Retina (tissue), 1 donor: ENCODE measurements around the gene DNAJC19.
A peak's percentile ranks its signal among the peaks of the same experiment; 100 is the strongest.
"Not testable (repeated sequence)": the region's sequence is repeated elsewhere in the genome, so short reads cannot be mapped to it uniquely, and the experiment has no call there.

Source experiments
- DNase-seq: peaks from one replicate; pipeline ENCODE4 v3.0.0-alpha.2; 2016

Gene DNAJC19

GRCh38 chr3:180989291-180990163 is at the start of gene DNAJC19:
Gene DNAJC19, minus strand, starts transcription at chr3:180989736. Its CDS starts 134 bp downstream, at chr3:180989602.
- DNase-seq: peak; percentile 94

DNA sequence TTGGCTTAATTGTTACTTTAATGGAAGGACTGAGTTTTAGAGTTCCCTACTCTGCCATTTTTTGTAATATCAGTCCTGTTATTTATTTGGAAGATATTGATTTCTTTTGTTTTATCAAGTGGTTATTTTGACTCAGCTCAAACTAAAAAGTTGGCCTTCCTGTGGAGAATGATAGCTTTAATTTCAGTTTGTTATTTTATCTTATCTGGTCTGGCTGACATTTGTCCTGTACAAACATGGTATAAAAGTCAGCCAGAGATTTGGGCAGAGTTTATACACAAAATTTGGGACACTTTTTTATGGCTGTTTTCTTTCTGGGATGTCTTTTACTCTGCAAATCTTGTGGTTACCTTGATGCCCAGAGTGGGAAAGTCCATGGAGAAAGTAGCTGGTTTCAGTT is 41.4 kb upstream of the DNAJC19 start:
- no peak for DNase-seq

DNA sequence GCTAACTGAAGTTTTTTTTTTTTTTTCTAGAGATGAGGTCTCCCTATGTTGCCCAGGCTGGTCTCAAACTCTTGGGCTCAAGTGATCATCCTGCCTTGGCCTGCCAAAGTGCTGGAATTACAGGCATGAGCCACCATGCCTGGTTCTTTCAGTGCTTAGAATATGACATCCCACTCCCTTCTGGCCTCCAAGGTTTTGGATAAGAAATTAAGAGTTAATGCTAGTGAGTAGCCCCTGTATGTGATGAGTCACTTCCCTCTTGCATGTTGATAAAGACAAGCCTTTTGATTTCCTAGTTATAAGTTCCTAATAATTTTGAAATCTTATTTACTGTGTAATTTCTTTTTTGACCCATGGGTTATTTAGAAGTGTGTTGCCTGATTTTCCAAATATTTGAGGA is 35.7 kb upstream of the DNAJC19 start:
- no peak for DNase-seq

GRCh38 chr3:181017690-181018089 is 28.2 kb upstream of the DNAJC19 start:
- no peak for DNase-seq

GRCh38 chr3:181009225-181009624 is 19.7 kb upstream of the DNAJC19 start:
- DNase-seq: no peak

- DNase-seq: no peak
Observed at GRCh38 chr3:181008796-181009195, 19.3 kb upstream of the DNAJC19 start.

GRCh38 chr3:181007262-181007661 is 17.7 kb upstream of the DNAJC19 start:
- DNase-seq: no peak

- DNase-seq: no peak
Observed at GRCh38 chr3:181006541-181006940, 17.0 kb upstream of the DNAJC19 start.

GRCh38 chr3:181003469-181003868 is 13.9 kb upstream of the DNAJC19 start:
- not testable (repeated sequence) for DNase-seq

- not testable (repeated sequence) for DNase-seq
Observed at GRCh38 chr3:181002331-181002730, 12.8 kb upstream of the DNAJC19 start.

DNA sequence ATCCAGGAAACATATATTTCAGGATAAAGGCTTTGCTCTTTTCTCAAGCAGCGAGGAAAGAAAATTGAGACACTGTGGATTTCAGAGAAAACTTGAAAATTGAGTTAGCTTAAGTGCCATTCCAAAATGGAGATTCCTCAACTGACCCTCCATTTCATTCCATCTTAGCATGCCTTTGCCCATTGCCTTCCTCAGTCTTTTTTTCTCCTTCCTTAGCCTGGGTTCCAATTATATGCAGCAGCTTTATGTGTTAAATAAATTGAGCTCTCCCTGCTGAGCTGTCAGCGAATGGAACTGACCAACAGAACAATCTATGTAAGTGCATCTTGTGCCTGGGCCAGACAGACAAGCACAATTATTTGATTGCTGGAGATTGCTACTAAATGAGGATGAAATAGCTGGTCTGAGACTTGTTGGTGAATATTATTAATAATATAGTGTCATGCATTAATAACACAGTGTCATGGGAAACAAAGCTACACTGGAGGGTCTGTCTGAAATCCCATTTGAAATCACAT is 6.9 kb upstream of the DNAJC19 start:
- DNase-seq: no peak

- no peak for DNase-seq
Observed at GRCh38 chr3:180990505-180990904, 969 bp upstream of the DNAJC19 start.

DNA sequence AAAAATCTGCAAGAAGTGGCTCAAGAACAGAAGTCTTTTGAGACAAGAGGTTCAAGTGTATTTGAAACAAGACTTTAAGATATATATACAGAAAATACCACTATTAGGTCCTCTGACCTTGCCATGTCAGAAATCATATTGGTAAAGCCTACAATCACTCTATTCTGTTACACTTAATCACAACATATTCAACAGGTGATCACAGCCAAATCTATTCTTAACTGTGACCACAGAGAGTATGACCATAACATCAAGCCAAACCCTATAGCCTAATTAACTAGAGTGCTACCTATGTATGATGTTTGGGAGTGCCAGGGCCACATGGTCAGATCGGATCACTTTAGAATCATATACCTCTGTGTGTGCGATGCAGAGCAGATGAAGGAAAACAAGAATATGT is 2.2 kb downstream of the DNAJC19 start:
- no peak for DNase-seq

- DNase-seq: not testable (repeated sequence)
Observed at GRCh38 chr3:180986366-180986765, 3.2 kb downstream of the DNAJC19 start.

- DNase-seq: no peak
Observed at GRCh38 chr3:180983136-180983535, 6.4 kb downstream of the DNAJC19 start.

DNA sequence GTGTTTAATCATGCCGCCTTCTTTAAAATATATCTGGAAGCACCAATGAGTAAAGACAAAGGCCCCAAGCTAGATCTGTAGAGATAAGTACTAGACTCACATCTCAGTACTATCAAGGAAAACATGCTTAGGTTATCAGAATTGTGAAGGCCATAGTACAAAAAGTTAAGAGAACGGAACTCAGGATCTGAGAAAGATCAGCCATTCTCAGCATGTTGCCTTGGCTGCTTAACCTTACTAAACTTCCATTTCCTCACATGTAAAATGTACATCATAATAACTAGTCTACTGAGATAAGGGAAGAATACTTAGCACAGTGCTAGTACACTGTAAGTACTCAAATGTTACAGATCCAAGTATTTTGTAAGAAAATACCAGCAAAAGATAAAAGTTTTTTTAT is 7.6 kb downstream of the DNAJC19 start:
- no peak for DNase-seq

DNA sequence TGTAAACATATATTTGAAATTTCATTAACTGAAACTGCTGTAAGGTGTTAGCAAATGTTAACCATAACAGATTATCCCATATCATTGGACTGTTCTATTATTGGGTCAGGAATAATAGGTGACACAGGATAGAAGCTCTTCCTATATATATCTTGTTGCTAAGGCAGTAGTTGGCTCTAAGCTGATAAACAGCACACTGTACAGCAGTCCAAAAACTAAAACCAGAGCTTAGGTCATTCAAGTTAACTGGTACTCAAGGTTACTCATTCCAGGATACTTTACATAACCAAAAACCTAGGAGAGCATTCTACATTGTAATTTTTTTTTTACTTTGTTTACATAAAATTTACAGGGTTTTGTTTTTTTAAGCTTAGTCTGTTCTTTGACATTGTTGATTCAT is 8.9 kb downstream of the DNAJC19 start:
- no peak for DNase-seq

- no peak for DNase-seq
Observed at GRCh38 chr3:180979961-180980360, 9.6 kb downstream of the DNAJC19 start.

DNA sequence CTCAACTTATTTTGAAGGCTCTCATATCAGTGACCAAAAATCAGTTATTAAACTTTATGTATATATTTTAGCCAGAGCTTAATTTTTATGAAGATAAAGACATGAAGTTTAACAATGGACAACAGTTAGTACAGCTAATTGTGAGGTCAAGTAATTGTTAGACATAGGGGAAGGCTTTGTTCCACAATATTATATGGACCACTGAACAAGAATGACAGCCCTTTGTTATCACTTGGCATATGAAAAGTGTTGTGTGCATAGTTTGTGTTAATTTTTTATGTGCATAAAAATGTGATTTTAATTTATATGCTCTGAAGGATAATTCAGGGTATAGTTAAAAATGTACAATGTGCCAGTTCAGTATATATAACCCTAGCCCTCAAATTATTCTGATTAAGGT is 12.0 kb downstream of the DNAJC19 start:
- peak; percentile 59 for DNase-seq

- no peak for DNase-seq
Observed at GRCh38 chr3:180974286-180974685, 15.2 kb downstream of the DNAJC19 start.

GRCh38 chr3:180973543-180973942 is 16.0 kb downstream of the DNAJC19 start:
- DNase-seq: no peak

DNA sequence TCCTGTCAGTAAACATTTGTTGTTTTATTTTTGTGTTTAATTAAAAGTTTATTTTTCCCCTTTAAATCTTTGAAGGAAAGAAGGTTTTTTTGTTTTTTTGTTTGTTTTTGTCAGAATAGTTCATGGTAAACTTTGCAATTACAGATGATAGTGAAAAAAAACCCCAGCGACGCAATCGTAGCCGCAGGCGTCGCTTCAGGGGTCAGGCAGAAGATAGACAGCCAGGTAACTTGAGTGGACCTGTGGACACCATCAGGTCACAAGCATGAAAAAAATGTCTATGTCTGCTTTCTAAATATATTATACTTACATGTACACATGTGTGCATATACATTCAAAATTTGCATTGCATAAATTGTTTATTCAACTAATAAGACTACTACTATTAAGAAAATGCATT is 18.6 kb downstream of the DNAJC19 start:
- DNase-seq: no peak

- DNase-seq: no peak
Observed at GRCh38 chr3:180962530-180962929, 27.0 kb downstream of the DNAJC19 start.

DNA sequence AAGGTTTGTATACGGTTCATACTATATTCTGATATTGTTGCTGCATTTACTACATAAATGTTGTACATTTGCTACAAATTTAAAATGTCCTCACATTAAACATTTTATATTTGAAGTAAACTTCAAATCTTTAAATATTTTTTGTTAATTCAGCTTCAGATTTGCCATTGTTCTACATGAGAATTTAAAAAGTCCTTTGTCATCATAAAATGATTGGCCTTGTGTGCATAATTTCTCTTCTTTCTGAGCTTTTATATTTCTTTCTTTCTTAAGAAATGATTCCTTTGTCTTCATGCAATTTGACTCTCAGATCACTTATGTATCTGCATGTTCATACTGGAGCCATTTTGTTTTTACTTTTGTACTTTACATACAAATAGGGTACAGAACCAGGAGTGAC is 28.0 kb downstream of the DNAJC19 start:
- no peak for DNase-seq

- no peak for DNase-seq
Observed at GRCh38 chr3:180961087-180961486, 28.4 kb downstream of the DNAJC19 start.
